Measurements from ENCODE around the gene TLE3.

- TF ChIP-seq CTCF (IDR thresholded peaks at IDR 0.05) (no peak), POLR2AphosphoS5 (IDR thresholded peaks at IDR 0.05) (no peak)
These were observed 42.8 kb downstream of the TLE3 start for GRCh38 chr15:70054884-70055387.
